ENCODE data around the gene MBNL1.
"Not testable (repeated sequence)": the region's sequence is repeated elsewhere in the genome, so short reads cannot be mapped to it uniquely, and the experiment has no call there.

MBNL1 gene

GRCh38 chr3:152355744-152356665 lies 87.3 kb downstream of the MBNL1 start:
- DNase-seq: no peak

- no peak for DNase-seq
Measured at GRCh38 chr3:152356870-152357276, 88.1 kb downstream of the MBNL1 start.

- no peak for DNase-seq
Measured at GRCh38 chr3:152357587-152357986, 88.9 kb downstream of the MBNL1 start.

- DNase-seq: no peak
Measured at GRCh38 chr3:152359385-152360248, 90.9 kb downstream of the MBNL1 start.

GRCh38 chr3:152360302-152360701 lies 91.6 kb downstream of the MBNL1 start:
- DNase-seq: no peak

- DNase-seq: no peak
Measured at GRCh38 chr3:152360966-152361365, 92.2 kb downstream of the MBNL1 start.

GRCh38 chr3:152362086-152362485 lies 93.4 kb downstream of the MBNL1 start:
- DNase-seq: no peak

- no peak for DNase-seq
Measured at GRCh38 chr3:152364237-152364636, 95.5 kb downstream of the MBNL1 start.

- DNase-seq: no peak
Measured at GRCh38 chr3:152365126-152365525, 96.4 kb downstream of the MBNL1 start.

GRCh38 chr3:152365766-152366593 lies 97.3 kb downstream of the MBNL1 start:
- no peak for DNase-seq

GRCh38 chr3:152367192-152367591 lies 98.5 kb downstream of the MBNL1 start:
- DNase-seq: not testable (repeated sequence)

- DNase-seq: not testable (repeated sequence)
Measured at GRCh38 chr3:152372633-152373032, 103.9 kb downstream of the MBNL1 start.

GRCh38 chr3:152373379-152373778 lies 104.7 kb downstream of the MBNL1 start:
- DNase-seq: no peak

- DNase-seq: no peak
Measured at GRCh38 chr3:152374262-152374990, 105.7 kb downstream of the MBNL1 start.

- DNase-seq: no peak
Measured at GRCh38 chr3:152375546-152375945, 106.8 kb downstream of the MBNL1 start.

- no peak for DNase-seq
Measured at GRCh38 chr3:152376351-152377183, 107.8 kb downstream of the MBNL1 start.

- DNase-seq: no peak
Measured at GRCh38 chr3:152377184-152377570, 108.4 kb downstream of the MBNL1 start.

GRCh38 chr3:152379415-152380042 lies 110.8 kb downstream of the MBNL1 start:
- no peak for DNase-seq

GRCh38 chr3:152380043-152380442 lies 111.3 kb downstream of the MBNL1 start:
- no peak for DNase-seq

- no peak for DNase-seq
Measured at GRCh38 chr3:152381881-152382295, 113.2 kb downstream of the MBNL1 start.
